Stomach (tissue), 4 donors: Measurements from ENCODE around the gene GPBP1.

Source experiments
- EP300 ChIP-seq: sonication (generic); formaldehyde crosslinking; IDR thresholded peaks from one replicate; pipeline ENCODE4 v1.6.1; 2017; ENCODE audit warnings: antibody characterized with exemption
- TF ChIP-seq, protein P1 (sequence below), 7 experiments: fragments of 450-650 bp in 4 of 7; fragments of 200-600 bp in 3 of 7; sonication (generic) in 3 of 7; IDR thresholded peaks; one replicate each; pipeline ENCODE4 v1.5.1; 2016 to 2019; ENCODE audit warnings: antibody characterized with exemption in 7 of 7, control low read depth in 2 of 7, mild to moderate bottlenecking in 1 of 7

DNA sequence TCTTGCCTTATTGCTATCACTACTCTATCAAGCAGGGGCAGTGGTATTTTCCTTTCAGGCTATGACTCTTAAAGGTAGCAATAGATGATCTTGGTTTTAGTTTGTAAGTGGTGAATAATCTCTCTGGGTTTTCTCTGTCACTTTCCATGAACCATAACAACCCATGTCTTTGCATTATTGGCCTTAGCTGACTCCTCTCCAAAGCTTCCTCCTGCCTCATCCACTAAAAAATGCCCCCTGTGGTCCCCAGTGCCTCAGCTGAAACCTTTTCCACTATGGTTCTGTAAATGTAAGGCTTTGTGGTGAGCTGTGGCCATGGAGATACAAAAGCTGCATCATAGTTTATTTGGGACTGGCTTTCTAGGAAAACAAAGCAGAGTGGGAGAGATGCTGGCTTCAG, 128.8 kb downstream of the GPBP1 start:
- TF ChIP-seq EP300: no peak
- TF ChIP-seq, protein P1, sequence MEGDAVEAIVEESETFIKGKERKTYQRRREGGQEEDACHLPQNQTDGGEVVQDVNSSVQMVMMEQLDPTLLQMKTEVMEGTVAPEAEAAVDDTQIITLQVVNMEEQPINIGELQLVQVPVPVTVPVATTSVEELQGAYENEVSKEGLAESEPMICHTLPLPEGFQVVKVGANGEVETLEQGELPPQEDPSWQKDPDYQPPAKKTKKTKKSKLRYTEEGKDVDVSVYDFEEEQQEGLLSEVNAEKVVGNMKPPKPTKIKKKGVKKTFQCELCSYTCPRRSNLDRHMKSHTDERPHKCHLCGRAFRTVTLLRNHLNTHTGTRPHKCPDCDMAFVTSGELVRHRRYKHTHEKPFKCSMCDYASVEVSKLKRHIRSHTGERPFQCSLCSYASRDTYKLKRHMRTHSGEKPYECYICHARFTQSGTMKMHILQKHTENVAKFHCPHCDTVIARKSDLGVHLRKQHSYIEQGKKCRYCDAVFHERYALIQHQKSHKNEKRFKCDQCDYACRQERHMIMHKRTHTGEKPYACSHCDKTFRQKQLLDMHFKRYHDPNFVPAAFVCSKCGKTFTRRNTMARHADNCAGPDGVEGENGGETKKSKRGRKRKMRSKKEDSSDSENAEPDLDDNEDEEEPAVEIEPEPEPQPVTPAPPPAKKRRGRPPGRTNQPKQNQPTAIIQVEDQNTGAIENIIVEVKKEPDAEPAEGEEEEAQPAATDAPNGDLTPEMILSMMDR (IDR thresholded peaks at IDR 0.05): no peak
